Stimulated activated naive CD4-positive, alpha-beta T cell (primary cell): ENCODE results near the gene UBQLNL.

Experiments
- DNase-seq, 6 experiments: peaks; one replicate each; lab custom pipeline; 2025; lab: John Stamatoyannopoulos, UW

Gene UBQLNL

DNA sequence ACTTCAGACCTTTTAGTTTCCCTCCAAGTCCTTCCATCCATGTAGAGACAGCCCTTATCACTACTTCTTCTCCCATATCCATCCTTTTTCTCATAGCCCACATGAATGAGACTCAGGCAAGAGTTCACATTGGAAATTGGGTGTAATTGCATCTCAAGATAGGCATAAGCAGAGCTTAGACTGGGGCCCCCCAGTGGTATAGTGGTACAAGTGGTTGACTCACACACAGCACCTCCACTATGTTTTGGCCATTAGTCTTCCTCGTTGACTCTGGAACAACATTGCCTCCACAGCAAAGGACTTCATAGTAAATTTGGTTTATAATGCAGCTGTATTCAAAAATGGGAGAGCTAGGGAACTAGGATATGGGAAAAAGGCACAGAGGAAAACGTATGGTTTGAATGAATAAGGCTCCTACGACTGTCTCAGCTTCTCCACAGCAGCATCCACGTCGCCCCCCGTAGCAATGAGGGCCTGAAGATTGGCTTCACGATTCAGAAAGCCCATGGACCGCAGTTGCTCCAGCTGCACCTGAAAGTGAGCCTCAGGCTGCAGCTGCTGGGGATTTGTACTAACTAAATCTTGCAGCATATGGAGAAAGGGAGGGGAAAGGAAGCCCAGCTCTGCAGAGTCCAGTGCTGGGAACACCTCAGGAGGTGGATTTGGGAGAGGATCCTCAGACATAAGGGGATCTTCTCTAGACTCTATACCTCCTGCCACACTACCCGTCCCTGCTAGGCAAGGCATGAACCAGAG lies 9.1 kb downstream of the UBQLNL start:
- no peak for DNase-seq

DNA sequence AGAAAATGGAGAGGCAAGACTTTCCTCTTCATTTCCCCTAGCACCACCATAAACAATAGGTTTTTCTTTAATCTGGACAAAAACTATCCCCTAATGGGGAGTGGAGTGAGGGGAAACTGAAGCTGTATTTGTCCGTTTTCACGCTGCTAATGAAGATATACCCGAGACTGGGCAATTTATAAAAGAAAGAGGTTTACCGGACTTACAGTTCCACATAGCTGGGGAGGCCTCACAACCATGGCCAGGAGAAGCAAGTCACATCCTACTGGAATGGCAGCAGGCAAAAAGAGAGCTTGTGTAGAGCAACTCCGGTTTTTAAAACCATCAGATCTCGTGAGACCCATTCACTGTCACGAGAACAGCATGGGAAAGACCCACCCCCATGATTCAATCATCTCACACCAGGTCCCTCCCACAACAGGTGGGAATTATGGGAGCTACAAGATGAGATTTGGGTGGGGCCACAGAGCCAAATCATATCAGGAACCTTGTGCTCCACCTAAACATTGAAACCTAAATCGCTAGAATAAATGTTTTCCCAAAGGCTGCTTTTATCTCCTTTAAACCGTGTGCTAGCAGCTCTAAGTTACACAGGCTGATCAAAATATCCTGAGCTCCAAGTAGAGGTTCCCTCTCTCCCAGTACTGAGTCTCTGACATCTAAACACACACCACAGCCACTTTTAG lies 11.0 kb downstream of the UBQLNL start:
- no peak for DNase-seq

DNA sequence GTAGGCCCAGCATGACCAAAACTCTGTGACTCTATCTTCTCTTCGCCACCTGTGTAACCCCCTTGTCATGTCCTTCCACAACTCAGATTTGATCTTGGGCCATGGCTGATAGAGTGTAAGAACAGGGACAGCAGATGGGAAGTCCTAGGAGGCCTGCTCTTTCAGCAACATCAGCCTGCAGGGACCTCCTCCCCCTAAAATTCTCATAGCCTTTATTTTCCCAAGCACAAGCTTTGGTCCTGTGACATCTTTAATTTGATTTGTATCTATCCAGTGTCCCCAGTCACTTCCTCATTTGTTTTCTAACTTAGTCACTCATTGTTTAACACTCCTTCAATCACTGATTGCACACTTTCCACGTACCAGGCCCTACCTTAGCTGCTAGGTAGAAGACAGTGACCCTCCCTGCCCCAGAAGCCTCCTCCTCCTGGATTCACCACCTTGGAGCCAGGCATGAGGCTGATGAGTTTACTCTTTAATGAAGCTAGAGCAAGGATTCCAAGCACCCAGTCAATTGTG lies 12.0 kb downstream of the UBQLNL start:
- DNase-seq: no peak

DNA sequence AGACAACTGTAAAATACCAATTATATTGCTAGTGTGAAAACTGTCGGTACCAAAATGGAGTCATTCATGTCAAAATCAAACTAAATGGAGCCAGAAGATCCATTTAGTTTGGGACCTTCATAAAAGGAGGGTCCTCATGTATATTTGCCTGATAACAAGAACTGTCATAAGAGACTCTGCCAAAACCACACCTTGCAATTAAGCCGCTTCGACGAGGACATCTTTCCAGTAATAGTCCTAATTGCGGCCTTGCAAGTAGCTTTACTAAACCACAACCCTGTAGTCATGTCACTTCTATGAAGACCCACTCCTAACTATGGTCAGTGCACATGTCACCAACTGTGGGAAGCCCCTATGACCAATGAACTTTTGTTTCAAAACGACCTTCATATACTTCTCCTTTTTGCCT lies 16.1 kb downstream of the UBQLNL start:
- DNase-seq: no peak

DNA sequence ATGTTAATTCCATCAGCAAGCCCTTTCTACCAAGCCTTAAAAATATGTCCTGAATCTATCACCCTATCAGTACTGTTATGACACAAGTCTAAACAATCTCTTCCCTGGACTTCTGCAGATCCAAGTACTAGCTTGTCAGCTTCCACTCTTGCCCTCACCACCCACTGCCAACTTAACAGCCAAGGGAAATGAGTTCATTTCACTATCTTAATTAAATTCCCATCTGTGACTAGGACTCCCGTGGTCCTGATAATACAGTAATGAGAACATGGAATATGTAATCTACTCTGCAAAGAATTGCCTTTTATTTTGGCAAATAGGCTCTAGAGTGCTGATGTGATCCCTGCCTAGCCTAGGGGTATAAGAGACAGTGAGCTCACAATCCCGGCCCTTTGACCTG lies 16.8 kb downstream of the UBQLNL start:
- DNase-seq: no peak

DNA sequence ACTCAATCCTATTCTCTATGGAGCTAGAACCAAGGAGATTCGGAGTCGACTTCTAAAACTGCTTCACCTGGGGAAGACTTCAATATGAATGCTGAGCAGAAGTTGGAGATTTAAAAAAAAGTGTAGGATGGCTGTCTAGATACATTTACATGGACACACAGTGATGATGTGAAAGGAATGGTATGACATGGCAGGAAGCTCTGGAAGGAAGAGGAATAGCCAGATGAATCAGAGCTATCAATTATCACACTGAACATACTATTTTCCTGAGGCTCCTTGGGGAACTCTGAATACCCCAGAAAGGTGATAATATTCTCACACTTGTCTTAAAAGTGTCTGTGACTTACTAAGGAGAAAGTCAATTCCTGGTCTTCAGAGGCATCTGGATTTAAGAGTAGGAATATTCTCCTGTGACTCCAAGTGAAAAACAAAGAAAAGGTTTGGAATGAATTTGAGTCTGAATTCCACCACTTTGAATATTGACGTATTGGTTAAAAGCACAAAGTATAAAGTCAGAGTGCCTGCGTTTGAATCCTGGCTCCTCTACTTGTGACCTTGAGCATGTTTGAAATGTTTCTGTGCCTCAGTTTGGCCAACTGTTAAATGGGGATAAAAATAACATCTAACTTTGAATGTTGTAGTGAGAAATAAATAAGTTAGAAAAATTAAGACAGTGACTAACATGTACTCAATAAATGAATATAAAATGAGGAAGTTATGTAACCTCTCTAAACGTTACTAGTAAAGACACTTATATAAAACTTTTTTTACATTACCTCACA lies 26.7 kb downstream of the UBQLNL start:
- DNase-seq: no peak

DNA sequence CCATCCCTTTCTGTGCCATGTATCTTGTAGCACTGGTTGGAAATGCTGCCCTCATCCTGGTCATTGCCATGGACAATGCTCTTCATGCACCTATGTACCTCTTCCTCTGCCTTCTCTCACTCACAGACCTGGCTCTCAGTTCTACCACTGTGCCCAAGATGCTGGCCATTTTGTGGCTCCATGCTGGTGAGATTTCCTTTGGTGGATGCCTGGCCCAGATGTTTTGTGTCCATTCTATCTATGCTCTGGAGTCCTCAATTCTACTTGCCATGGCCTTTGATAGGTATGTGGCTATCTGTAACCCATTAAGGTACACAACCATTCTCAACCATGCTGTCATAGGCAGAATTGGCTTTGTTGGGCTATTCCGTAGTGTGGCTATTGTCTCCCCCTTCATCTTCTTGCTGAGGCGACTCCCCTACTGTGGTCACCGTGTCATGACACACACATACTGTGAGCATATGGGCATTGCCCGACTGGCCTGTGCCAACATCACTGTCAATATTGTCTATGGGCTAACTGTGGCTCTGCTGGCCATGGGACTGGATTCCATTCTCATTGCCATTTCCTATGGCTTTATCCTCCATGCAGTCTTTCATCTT lies 27.6 kb downstream of the UBQLNL start:
- DNase-seq: no peak

DNA sequence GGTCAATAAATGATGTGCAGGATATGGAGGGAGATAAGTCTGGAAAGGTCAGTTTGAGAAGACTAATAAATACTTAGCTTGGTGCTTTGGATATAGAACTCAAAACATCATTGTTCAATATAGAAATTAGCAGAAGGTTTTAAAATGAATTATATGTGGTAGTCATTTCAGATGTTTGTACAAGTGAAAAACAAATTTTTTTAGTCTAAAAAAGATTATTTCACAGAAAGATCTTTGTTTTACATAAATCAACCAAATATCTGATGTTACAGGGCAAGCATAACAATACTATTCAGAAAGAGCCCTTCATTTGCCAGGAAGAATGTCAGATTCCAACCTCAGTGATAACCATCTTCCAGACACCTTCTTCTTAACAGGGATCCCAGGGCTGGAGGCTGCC lies 28.1 kb downstream of the UBQLNL start, which contains the start of gene OR52D1:
Gene OR52D1 (plus strand): TSS at position 301 of the 400 bp plus-strand sequence. CDS start 22 bp downstream, at position 323.
- DNase-seq: no peak

DNA sequence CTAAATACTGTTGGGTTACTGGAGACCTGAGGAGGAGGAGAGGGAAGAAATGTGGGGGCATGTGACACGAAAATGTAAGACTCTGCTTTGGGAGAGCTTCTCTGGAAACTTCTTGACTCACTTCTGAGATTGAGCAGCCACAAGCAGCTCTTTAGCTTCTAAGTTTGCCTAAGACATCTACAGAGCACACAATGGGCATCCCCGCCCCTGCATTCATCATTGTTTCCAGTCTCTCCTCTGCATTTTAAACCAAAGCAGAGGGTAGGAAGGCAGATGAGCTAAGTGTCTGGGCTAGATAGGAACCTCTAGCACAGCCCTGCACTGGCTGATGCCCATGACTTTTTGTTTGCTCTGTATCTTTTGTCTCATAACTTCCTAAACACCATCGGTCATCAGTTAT lies 30.1 kb downstream of the UBQLNL start:
- DNase-seq: no peak

DNA sequence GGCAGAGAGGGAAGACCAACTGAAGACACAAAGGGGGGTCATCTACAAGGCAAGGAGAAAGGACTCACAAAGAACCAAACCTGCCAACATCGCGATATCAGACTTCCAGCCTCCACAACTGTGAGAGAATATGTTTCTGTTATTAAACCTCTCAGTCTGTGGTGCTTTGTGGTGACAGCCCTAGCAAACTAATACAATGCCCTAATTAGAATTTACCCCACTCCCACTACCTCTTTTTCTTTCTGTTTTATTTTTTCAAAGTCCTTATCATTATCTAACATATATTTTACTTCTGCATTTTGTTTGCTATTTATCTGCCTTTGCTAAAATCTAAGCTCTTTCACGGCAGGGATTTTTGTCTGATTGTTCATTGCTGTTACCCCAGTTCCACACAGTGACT lies 30.5 kb downstream of the UBQLNL start:
- DNase-seq: no peak

DNA sequence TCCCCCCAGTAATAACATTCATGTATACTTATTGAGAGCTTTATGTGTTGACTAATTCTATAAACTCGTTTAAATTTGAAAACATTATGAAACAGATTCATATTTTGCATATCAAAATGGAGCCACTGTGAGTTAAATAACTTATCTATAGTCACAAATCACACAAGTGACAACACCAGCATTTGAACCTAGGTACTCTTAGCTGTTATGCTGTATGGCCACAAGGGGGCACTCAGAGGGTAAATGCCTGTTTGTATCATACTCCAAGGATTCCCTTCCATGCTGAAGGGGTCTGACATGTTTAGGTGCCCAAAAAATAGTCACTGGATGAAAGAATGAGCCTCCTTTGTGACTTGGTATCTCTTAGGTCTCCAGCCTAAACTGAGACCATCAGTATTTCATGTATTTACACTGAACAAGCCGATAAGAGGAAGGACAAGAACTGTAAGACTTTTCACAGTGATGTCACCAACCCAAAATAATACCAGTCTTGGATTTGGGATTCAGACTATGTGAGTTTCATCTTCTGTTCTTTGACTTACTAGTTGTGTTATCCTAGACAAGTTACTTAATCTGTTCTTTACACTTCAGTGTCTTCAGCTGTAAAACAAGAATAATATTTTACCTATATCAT lies 40.2 kb downstream of the UBQLNL start:
- peak in 3 of 6 experiments; percentile 18 to 36 (median 29) for DNase-seq

DNA sequence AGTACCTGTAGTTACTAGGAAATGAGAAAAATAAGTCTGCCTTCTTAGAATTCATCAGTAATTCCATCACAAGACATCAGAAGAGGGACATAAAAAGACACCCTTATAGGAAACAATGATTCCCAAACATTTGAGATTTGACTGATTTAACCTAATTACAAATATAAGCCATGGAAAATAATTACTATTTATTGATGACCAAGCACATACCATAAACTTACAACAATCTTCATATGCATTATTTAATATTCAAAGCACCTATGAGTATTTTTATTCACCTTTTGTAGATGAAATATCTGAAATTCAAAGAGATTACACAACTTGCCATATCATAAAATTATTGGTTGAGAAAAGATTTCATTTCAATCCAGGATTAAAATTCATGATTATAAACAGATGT lies 42.6 kb downstream of the UBQLNL start:
- DNase-seq: no peak

DNA sequence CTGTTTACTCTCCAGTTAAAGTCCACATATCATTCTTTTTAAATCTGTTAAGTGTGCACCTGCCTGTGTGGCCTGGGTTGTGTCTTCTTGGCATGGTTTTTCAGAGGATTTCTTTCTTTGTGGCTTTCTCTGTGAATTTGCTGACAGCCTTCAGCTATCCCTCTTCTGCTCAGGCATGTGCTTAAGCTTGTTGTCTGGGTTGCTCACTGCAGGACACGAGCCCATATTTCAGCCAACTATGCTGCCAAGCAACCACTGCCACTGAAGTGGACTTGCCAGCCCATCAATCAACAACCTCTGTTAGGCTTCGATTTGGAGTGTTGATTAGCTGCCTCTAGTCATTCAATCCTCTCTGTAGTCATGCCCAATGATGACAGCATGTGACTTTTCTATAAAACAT lies 49.0 kb downstream of the UBQLNL start:
- no peak for DNase-seq
